PC-3 (cell line): Measurements from ENCODE around the gene HDC.

Experiments used
- EZH2 ChIP-seq: fragments of 300-600 bp; sonication (generic); IDR thresholded peaks from one replicate; pipeline ENCODE4 v1.6.1; 2017; ENCODE audit warnings: antibody characterized with exemption, mild to moderate bottlenecking, low read length; ENCODE audit not compliant: unreplicated experiment
- EZH2phosphoT487 ChIP-seq: fragments of 300-600 bp; sonication (generic); IDR thresholded peaks from 2 replicates; pipeline ENCODE4 v1.6.1; 2018; ENCODE audit warnings: mild to moderate bottlenecking, antibody characterized with exemption, low read length, borderline replicate concordance
- TF ChIP-seq, protein P1 (sequence below): fragments of 300-600 bp; sonication (generic); conservative IDR thresholded peaks from 2 replicates; pipeline ENCODE4 v1.5.1; 2017; ENCODE audit warnings: antibody characterized with exemption, low read depth, mild to moderate bottlenecking, low read length

- TF ChIP-seq, protein P1, sequence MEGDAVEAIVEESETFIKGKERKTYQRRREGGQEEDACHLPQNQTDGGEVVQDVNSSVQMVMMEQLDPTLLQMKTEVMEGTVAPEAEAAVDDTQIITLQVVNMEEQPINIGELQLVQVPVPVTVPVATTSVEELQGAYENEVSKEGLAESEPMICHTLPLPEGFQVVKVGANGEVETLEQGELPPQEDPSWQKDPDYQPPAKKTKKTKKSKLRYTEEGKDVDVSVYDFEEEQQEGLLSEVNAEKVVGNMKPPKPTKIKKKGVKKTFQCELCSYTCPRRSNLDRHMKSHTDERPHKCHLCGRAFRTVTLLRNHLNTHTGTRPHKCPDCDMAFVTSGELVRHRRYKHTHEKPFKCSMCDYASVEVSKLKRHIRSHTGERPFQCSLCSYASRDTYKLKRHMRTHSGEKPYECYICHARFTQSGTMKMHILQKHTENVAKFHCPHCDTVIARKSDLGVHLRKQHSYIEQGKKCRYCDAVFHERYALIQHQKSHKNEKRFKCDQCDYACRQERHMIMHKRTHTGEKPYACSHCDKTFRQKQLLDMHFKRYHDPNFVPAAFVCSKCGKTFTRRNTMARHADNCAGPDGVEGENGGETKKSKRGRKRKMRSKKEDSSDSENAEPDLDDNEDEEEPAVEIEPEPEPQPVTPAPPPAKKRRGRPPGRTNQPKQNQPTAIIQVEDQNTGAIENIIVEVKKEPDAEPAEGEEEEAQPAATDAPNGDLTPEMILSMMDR, result no peak
- TF ChIP-seq EZH2phosphoT487 (no peak), EZH2 (no peak)
Measured at GRCh38 chr15:50259276-50259675, 6.2 kb downstream of the HDC start.
